Lower leg skin (tissue), 3 donors: ENCODE data around the gene PRRG1.
"Not testable (repeated sequence)": the region's sequence is repeated elsewhere in the genome, so short reads cannot be mapped to it uniquely, and the experiment has no call there.

Experiments
- POLR2A ChIP-seq, 2 donors: fragments of 450-650 bp; IDR thresholded peaks; one replicate each; pipeline ENCODE4 v1.6.1; 2016 to 2017; ENCODE audit warnings: antibody characterized with exemption in 2 of 2, mild to moderate bottlenecking in 1 of 2, moderate library complexity in 1 of 2
- TF ChIP-seq, protein P1 (sequence below), 3 donors: fragments of 450-650 bp; IDR thresholded peaks; one replicate each; pipeline ENCODE4 v1.5.1; 2016; ENCODE audit warnings: antibody characterized with exemption in 3 of 3, mild to moderate bottlenecking in 3 of 3, moderate library complexity in 2 of 3

DNA sequence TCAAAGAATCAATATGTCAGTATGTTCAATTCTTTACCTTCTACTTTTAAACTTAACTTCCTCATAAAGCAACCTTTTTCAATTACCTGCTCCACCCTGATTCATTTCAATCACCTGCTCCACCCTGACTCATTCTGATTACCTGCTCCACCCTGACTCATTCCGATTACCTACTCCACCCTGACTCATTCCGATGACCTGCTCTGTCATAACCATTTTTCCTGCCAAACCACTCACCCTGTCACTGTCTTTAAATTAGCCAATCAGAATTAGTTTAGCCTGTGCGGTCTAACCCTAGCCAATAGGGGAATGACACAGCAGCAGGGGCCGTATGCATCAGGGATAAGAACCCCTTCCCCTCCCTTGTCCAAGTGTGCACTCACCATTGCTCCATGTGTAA lies 135.2 kb downstream of the PRRG1 start:
- TF ChIP-seq POLR2A (IDR thresholded peaks at IDR 0.05): not testable (repeated sequence)
- TF ChIP-seq, protein P1, sequence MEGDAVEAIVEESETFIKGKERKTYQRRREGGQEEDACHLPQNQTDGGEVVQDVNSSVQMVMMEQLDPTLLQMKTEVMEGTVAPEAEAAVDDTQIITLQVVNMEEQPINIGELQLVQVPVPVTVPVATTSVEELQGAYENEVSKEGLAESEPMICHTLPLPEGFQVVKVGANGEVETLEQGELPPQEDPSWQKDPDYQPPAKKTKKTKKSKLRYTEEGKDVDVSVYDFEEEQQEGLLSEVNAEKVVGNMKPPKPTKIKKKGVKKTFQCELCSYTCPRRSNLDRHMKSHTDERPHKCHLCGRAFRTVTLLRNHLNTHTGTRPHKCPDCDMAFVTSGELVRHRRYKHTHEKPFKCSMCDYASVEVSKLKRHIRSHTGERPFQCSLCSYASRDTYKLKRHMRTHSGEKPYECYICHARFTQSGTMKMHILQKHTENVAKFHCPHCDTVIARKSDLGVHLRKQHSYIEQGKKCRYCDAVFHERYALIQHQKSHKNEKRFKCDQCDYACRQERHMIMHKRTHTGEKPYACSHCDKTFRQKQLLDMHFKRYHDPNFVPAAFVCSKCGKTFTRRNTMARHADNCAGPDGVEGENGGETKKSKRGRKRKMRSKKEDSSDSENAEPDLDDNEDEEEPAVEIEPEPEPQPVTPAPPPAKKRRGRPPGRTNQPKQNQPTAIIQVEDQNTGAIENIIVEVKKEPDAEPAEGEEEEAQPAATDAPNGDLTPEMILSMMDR (IDR thresholded peaks at IDR 0.05): not testable (repeated sequence)
